HG02938 (cell line): ENCODE data around the gene SLC24A1.

Experiments used
- ATAC-seq: cut with Tn5 transposase; IDR thresholded peaks from one replicate; pipeline ENCODE4 v1.9.1; 2021; ENCODE audit warnings: mild to moderate bottlenecking, moderate library complexity; ENCODE audit not compliant: unreplicated experiment

Gene SLC24A1

DNA sequence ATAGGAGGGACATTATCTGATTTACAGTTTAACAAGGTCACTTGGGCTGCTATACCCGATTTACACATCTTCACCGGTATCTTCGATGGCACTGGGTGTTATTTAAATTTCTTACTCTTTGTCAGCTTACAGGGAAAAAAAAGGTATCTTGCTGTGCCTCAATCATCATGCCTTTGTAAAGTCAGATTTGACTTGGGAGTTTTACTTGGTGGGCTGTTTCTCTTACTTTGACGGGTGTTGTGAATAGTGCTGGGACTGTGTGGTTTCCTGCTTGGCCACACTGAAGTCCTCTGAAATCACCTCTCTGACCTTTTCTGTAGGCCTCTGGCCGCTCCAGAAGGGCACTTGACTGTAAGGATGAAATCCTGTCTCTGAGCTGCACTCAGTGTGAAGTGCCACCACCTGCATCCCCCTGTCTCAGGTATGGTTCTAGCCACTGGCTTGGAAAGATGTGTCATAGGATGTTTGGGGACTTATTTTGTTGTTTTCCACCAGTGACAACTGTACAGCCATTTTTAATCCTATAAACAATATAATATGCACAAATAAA is 3.1 kb upstream of the SLC24A1 start:
- ATAC-seq: no peak

DNA sequence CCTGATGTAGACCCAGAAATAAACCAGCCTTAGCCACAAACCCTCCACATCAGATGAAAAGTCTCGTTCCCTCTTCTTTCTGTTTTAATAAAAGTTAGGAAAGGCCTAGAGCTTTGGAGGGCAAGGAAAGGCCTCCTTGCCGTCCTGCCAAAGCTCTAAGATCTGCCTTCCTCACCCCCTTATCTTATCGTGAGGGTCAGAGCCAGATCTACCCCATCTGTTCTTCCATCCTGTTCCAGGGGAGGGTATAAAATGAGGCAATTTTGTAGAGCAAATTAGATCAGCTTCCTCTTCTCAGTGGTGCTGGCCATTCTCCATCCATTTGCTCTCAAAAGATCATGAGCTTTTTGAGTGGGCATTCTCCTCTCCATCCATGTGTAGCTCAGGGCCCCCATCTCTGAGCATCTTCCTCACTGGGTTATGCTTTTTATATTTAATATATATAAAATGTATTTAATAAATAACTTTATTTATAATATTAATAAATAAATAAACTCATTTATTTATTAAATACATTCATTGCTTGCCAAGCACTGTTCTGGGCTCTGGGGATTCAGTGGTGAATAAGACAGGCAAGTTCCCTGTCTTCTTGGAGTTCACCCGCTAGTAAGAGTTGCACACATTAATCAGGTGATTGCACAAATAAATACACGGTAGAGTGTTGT is 2.0 kb upstream of the SLC24A1 start:
- no peak for ATAC-seq

DNA sequence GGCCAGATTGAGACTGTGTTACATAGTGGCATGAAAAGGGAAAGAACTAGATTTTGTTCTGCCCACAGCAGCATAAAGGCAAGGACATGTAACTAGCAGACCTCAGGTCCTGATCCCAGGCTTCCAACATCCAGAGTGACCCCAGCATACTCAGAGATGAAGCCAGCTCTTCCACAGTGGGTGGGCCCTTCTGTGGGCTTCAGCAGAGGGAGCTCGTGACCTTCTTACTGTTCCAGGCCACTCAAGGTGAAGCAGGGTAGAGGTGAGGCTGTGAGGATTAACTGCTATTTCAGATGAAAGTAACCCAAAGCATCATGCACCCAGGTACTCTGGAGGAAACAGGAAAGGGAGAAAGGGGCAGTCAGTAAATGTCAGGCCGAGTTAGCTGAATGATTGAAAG is 905 bp upstream of the SLC24A1 start:
- no peak for ATAC-seq

- no peak for ATAC-seq
Measured at GRCh38 chr15:65623103-65623502, 1.4 kb downstream of the SLC24A1 start.

- no peak for ATAC-seq
Measured at GRCh38 chr15:65626856-65627255, 5.1 kb downstream of the SLC24A1 start.

GRCh38 chr15:65629548-65629947 is 7.8 kb downstream of the SLC24A1 start:
- no peak for ATAC-seq

GRCh38 chr15:65630760-65631159 is 9.0 kb downstream of the SLC24A1 start:
- no peak for ATAC-seq

DNA sequence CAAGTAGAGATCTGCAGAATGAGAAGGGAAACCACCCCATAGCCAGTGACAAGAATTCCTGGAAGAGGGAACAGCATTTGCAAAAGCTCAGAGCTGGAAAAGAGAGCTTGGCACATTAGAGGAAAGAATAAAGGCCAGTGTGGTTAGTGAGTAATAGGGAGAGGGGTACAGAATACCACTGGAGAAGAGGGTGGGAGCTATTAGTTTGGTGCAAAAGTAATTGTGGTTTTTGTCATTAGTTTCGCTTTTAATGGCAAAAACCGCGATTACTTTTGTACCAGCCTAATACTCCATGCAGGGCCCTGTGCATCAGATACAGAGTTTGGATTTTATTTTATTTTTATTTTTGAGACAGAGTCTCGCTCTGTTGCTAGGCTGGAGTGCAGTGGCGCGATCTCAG is 9.8 kb downstream of the SLC24A1 start:
- no peak for ATAC-seq

- no peak for ATAC-seq
Measured at GRCh38 chr15:65632780-65633375, 11.1 kb downstream of the SLC24A1 start.

DNA sequence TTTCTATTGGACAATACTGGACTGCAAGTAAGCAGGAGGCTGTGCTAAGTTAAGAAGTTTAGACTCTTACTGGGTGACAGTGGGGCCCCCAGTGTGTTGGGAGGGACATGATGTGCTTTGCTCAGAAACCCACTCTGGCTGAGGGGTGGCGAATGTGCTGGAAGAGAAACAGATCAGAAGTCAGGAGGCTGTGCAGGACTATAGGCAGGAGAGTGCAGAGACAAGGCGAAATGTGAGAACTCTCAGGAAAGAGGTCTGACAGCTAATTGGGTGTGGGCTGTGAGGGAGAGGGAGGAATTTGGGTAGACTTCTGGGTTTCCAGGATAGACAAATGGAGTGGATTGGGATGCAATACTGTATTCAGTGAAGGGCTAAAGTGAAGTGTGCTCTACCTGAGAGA is 12.0 kb downstream of the SLC24A1 start:
- ATAC-seq: no peak

GRCh38 chr15:65634356-65634755 is 12.6 kb downstream of the SLC24A1 start:
- ATAC-seq: no peak

- no peak for ATAC-seq
Measured at GRCh38 chr15:65638109-65638508, 16.4 kb downstream of the SLC24A1 start.

GRCh38 chr15:65638681-65639089 is 16.9 kb downstream of the SLC24A1 start:
- ATAC-seq: no peak

GRCh38 chr15:65639509-65639908 is 17.8 kb downstream of the SLC24A1 start:
- ATAC-seq: no peak

DNA sequence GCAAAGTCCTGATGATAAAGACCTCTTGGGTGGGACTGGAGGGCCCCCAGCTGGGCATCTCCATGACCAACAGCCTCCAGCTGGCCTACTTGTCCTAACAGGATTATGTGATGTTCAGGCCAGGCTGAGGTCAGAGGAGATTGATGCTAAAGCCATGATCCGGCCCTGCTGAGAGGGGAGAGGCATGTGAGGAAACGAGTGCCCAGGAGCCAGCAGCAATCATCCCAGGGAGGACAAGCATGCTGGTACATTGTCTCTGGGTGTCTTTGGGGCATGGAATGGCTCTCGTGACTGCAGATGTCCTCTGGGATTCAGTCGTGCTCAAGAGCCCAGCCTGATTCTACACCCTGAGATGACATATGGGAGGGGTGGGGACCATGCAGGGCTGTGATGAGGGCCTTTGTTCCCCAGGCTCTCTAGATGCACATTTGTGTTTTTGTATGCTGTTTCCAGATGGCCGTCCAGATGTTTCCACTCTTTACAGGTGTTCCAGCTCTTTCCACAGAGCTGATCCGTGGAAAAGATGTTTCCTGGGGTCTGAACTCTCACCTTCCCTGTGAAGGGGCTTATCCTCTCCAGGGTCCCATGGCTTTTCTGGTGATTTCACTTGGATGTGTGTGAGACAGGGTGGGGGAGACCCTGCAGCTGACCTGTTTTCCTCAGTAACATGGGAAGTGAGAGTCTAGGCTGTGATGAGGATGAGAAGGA is 20.2 kb downstream of the SLC24A1 start:
- no peak for ATAC-seq

DNA sequence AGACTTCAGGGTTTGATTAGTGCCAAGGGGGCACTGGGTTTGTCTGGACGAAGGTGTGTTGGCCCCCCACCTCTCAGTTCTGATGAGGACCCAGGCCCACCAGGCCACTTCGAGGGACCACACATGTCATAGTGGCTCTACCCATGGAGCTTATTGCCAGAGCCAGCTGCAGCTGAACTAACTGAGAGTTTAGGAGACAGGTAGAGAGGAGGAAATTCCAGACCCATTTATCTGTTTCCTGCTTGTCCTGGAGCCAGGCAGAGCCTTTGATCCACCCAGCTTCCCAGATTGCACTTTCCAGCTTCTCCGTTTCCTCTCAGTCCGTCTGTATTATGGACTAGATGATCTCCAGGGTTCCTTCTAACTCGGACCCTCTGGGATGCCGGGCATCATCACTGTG is 20.9 kb downstream of the SLC24A1 start:
- no peak for ATAC-seq

- no peak for ATAC-seq
Measured at GRCh38 chr15:65644282-65644681, 22.5 kb downstream of the SLC24A1 start.

- no peak for ATAC-seq
Measured at GRCh38 chr15:65645392-65645791, 23.7 kb downstream of the SLC24A1 start.

GRCh38 chr15:65646486-65646885 is 24.7 kb downstream of the SLC24A1 start:
- ATAC-seq: no peak

GRCh38 chr15:65650312-65651041 is 28.7 kb downstream of the SLC24A1 start:
- no peak for ATAC-seq

- no peak for ATAC-seq
Measured at GRCh38 chr15:65651042-65651322, 29.2 kb downstream of the SLC24A1 start.
